ENCODE results near the gene TSPYL2. TPM values are rescaled to one million over a fixed set of nuclear protein-coding genes. Genes with fewer than 3 reads are reported as not detected.

Gene TSPYL2
- total and polyA plus RNA-seq, 2 of the 4 experiments (the other 2 are of a cell fraction): 19.2 to 49.7 TPM

DNA sequence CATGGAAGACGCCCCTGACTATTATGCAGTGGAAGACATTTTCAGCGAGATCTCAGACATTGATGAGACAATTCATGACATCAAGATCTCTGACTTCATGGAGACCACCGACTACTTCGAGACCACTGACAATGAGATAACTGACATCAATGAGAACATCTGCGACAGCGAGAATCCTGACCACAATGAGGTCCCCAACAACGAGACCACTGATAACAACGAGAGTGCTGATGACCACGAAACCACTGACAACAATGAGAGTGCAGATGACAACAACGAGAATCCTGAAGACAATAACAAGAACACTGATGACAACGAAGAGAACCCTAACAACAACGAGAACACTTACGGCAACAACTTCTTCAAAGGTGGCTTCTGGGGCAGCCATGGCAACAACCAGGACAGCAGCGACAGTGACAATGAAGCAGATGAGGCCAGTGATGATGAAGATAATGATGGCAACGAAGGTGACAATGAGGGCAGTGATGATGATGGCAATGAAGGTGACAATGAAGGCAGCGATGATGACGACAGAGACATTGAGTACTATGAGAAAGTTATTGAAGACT lies 3.6 kb downstream of the TSPYL2 start:
- Histone ChIP-seq H3K9ac (ENCODE audit: low read depth, low read length) (no peak overlapping the region), H3K79me1 (ENCODE audit: low read depth in 1 of 2, low read length in 2 of 2) (peaks cover 8 to 36% of the 10 kb centered on the region in 2 experiments; a peak in 2 of 4 replicates), H4K8ac (ENCODE audit: low read depth in 2 of 2, low read length in 2 of 2) (no peak overlapping the region), H3K4me3 (ENCODE audit: insufficient read depth, low read depth, low read length) (no peak overlapping the region), H2BK20ac (ENCODE audit: low read depth, low read length) (no peak overlapping the region), H3K4me2 (ENCODE audit: low read depth, low read length) (no peak overlapping the region), H3K4me1 (ENCODE audit: control insufficient read depth, insufficient read depth, low read length) (peaks cover under 1% of the 10 kb centered on the region; the same call in 1 of the 2 replicates), H3K36me3 (ENCODE audit: control insufficient read depth, insufficient read depth, low read length) (peaks cover 30% of the 10 kb centered on the region), H3K9me3 (ENCODE audit: control insufficient read depth, insufficient read depth, low read length) (no peaks in the 10 kb centered on the region), H3K14ac (replicated peaks; ENCODE audit: low read depth, low read length) (no peak overlapping the region), H2BK15ac (ENCODE audit: low read depth, low read length) (no peak overlapping the region), H3K56ac (ENCODE audit: extremely low read depth, insufficient read depth, low read length) (no peak overlapping the region), H4K91ac (ENCODE audit: insufficient read depth, low read depth, low read length) (no peak overlapping the region), H2BK5ac (ENCODE audit: low read depth, low read length, poor library complexity, severe bottlenecking) (no peak overlapping the region), H4K5ac (ENCODE audit: low read depth, low read length) (no peak overlapping the region), H2BK120ac (ENCODE audit: low read depth, low read length) (no peak overlapping the region), H3K9me1 (ENCODE audit: insufficient read depth, low read length) (peaks cover 5% of the 10 kb centered on the region), H3K27ac (ENCODE audit: insufficient read depth, low read length) (no peak overlapping the region), H4K20me1 (ENCODE audit: insufficient read depth, low read length) (peaks cover 35% of the 10 kb centered on the region), H3K23ac (ENCODE audit: low read depth, low read length) (no peak overlapping the region), H3K27me3 (ENCODE audit: control insufficient read depth, insufficient read depth, low read length) (no peaks in the 10 kb centered on the region), H2AFZ (replicated peaks; ENCODE audit: low read length, poor library complexity) (no peak overlapping the region), H2AK9ac (replicated peaks; ENCODE audit: low read depth, low read length, poor library complexity) (no peak overlapping the region), H3K4ac (ENCODE audit: low read depth, low read length) (no peak overlapping the region), H3K18ac (ENCODE audit: low read depth, low read length) (no peak overlapping the region), H2AK5ac (ENCODE audit: low read depth, low read length) (no peak overlapping the region)
- intact Hi-C loops (cut with micrococcal nuclease) (no loop called here), in situ Hi-C loops (cut with MboI; ENCODE audit: low sequenced_read_pairs) (no loop called here), dilution Hi-C loops (cut with HindIII; ENCODE audit: low sequenced_read_pairs, unreplicated experiment) (no loop called here)
- ChIA-PET POLR2A (ENCODE audit: unreplicated experiment) (no interaction called here), CTCF (no interaction called here)
- DNase-seq: no peak
- ATAC-seq (ENCODE audit: low read depth): no peak
- WGBS, 2 experiments (ENCODE audit: extremely low coverage in 2 of 2, insufficient read length in 1 of 2): 78% methylated on average over 4 of the region's 17 CpGs; no CpG with 5 or more reads in 1 of the 2 experiments
- BruUV-seq (replicated peaks): TSS peak; percentile 81
- TF ChIP-seq MAFK (IDR thresholded peaks at IDR 0.05; ENCODE audit: low read depth, low read length) (no peak), RAD21 (IDR thresholded peaks at IDR 0.05; ENCODE audit: low read length) (no peak), BHLHE40 (IDR thresholded peaks at IDR 0.05; ENCODE audit: low read depth, low read length) (no peak), RCOR1 (IDR thresholded peaks at IDR 0.05; ENCODE audit: insufficient replicate concordance, low read length) (no peak), MAZ (IDR thresholded peaks at IDR 0.05; ENCODE audit: borderline replicate concordance, low read depth, low read length) (no peak), MXI1 (IDR thresholded peaks at IDR 0.05; ENCODE audit: borderline replicate concordance, low read depth, low read length) (no peak), ELK1 (IDR thresholded peaks at IDR 0.05; ENCODE audit: borderline replicate concordance, low read depth, low read length) (no peak), NFE2L2 (IDR thresholded peaks at IDR 0.05; ENCODE audit: low read depth, low read length) (no peak), RFX5 (IDR thresholded peaks at IDR 0.05; ENCODE audit: low read depth, low read length) (no peak), CHD1 (IDR thresholded peaks at IDR 0.05; ENCODE audit: low read depth, low read length) (no peak), CEBPB (IDR thresholded peaks at IDR 0.05; ENCODE audit: low read depth, low read length) (no peak), POLR2A (IDR thresholded peaks at IDR 0.05; ENCODE audit: low read depth, low read length) (no peak), SMC3 (IDR thresholded peaks at IDR 0.05; ENCODE audit: low read depth, low read length) (no peak), FOS (IDR thresholded peaks at IDR 0.05; ENCODE audit: low read depth, low read length) (no peak)
- TF ChIP-seq, protein P1, sequence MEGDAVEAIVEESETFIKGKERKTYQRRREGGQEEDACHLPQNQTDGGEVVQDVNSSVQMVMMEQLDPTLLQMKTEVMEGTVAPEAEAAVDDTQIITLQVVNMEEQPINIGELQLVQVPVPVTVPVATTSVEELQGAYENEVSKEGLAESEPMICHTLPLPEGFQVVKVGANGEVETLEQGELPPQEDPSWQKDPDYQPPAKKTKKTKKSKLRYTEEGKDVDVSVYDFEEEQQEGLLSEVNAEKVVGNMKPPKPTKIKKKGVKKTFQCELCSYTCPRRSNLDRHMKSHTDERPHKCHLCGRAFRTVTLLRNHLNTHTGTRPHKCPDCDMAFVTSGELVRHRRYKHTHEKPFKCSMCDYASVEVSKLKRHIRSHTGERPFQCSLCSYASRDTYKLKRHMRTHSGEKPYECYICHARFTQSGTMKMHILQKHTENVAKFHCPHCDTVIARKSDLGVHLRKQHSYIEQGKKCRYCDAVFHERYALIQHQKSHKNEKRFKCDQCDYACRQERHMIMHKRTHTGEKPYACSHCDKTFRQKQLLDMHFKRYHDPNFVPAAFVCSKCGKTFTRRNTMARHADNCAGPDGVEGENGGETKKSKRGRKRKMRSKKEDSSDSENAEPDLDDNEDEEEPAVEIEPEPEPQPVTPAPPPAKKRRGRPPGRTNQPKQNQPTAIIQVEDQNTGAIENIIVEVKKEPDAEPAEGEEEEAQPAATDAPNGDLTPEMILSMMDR (conservative IDR thresholded peaks at IDR 0.05; ENCODE audit: low read depth, low read length): no peak
- TF ChIP-seq, protein P2, sequence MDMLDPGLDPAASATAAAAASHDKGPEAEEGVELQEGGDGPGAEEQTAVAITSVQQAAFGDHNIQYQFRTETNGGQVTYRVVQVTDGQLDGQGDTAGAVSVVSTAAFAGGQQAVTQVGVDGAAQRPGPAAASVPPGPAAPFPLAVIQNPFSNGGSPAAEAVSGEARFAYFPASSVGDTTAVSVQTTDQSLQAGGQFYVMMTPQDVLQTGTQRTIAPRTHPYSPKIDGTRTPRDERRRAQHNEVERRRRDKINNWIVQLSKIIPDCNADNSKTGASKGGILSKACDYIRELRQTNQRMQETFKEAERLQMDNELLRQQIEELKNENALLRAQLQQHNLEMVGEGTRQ (IDR thresholded peaks at IDR 0.05; ENCODE audit: low read depth, low read length): no peak
